Smooth muscle cell (in vitro differentiated cells): ENCODE measurements around the gene STARD13. TPM values are rescaled to one million over a fixed set of nuclear protein-coding genes. Genes with fewer than 3 reads are reported as not detected.

Experiments used
- DNase-seq: peaks from one replicate; lab custom pipeline; 2025; ENCODE audit not compliant: unreplicated experiment; lab: John Stamatoyannopoulos, UW
- H2AFZ ChIP-seq: fragments of 200-600 bp; sonication (generic); 2 replicates; pipeline ENCODE4 v1.6.0; 2016; ENCODE audit warnings: antibody characterized with exemption, low read depth, mild to moderate bottlenecking
- H3F3A ChIP-seq: fragments of 200-600 bp; sonication (generic); 2 replicates; pipeline ENCODE4 v1.6.0; 2017; ENCODE audit warnings: antibody characterized with exemption, low read depth
- H3K27ac ChIP-seq: fragments of 200-600 bp; sonication (generic); 2 replicates; pipeline ENCODE4 v1.5.1; 2016; ENCODE audit warnings: low read depth, mild to moderate bottlenecking
- H3K27me3 ChIP-seq: fragments of 200-600 bp; sonication (generic); 2 replicates; pipeline ENCODE4 v1.6.1; 2016; ENCODE audit warnings: low read depth, mild to moderate bottlenecking
- H3K36me3 ChIP-seq: fragments of 200-600 bp; sonication (generic); 2 replicates; pipeline ENCODE4 v1.5.1; 2016; ENCODE audit warnings: low read depth
- H3K4me1 ChIP-seq: fragments of 200-600 bp; sonication (generic); 2 replicates; pipeline ENCODE4 v1.5.1; 2016; ENCODE audit warnings: low read depth
- H3K4me2 ChIP-seq: fragments of 200-600 bp; sonication (generic); 2 replicates; pipeline ENCODE4 v1.6.0; 2016; ENCODE audit warnings: mild to moderate bottlenecking
- H3K4me3 ChIP-seq: fragments of 200-600 bp; sonication (generic); 2 replicates; pipeline ENCODE4 v1.5.1; 2016; ENCODE audit warnings: mild to moderate bottlenecking
- H3K79me2 ChIP-seq: fragments of 200-600 bp; sonication (generic); 2 replicates; pipeline ENCODE4 v1.6.0; 2016; ENCODE audit warnings: low read depth, mild to moderate bottlenecking
- H3K9ac ChIP-seq: fragments of 200-600 bp; sonication (generic); 2 replicates; pipeline ENCODE4 v1.6.0; 2016; ENCODE audit warnings: low read depth
- H3K9me3 ChIP-seq: fragments of 200-600 bp; sonication (generic); replicated peaks from 2 replicates; pipeline ENCODE4 v1.5.1; 2016; ENCODE audit warnings: low read depth
- H4K20me1 ChIP-seq: fragments of 200-600 bp; sonication (generic); 2 replicates; pipeline ENCODE4 v1.6.0; 2016; ENCODE audit warnings: low read depth
- WGBS: methylation state at CpG from one replicate; pipeline ENCODE4 v1.1.7; 2016; ENCODE audit warnings: low lambda C conversion rate; 5-methylcytosine and 5-hydroxymethylcytosine counted together
- polyA plus RNA-seq: library from polyadenylated mRNA; unstranded; fragments of >200 nt; fragmentation: Nextera tagmentation; extraction: Ambion mirVana; gene quantifications from 2 replicates; pipeline ENCODE4 v1.2.1, GENCODE V29; 2016
- total RNA-seq: library from RNA; depleted of rRNA; stranded (reverse); fragments of >200 nt; gene quantifications from 2 replicates; pipeline ENCODE4 v1.2.3, GENCODE V29; 2014
- TF ChIP-seq, protein P1 (sequence below): fragments of 200-600 bp; sonication (generic); IDR thresholded peaks from 2 replicates; pipeline ENCODE4 v1.5.1; 2017; ENCODE audit warnings: borderline replicate concordance, mild to moderate bottlenecking, antibody characterized with exemption; ENCODE audit not compliant: insufficient read depth, poor library complexity, severe bottlenecking

Gene STARD13
- total and polyA plus RNA-seq, 2 experiments from 2014 or later, result 12.4 to 18.8 TPM

DNA sequence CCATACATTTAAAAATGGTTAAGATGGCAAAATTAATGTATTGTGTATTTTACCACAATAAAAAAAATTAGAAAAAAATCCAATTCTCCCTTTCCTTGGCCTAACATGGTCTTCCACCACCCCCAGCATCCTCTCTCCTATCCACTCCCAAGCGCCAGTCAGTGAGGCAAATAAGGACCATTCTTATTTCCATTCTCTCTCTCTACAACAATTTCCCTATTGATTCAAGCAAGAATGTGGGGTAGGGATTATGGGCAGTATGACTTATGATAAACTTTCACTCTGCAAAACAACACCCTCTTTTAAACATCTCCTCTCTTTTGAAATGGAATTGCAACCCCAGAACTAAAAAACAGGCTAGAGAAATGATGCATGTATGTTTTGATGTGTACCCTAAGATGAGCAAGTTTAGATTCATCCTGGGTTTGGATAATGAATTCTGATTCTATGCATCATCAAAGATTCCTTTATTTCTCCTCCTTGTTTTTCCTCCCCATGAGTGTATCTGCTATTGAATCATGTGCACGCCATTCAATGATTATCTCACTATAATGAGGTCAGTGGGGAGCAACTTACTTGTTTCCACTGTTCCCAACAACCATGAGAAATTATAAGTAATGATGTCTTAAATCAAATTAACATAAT lies 3.5 kb downstream of the STARD13 start:
- no peak overlapping the region for H3K4me3 ChIP-seq
- H4K20me1 ChIP-seq, result no peaks in the 10 kb centered on the region
- no peak for DNase-seq
- H3K79me2 ChIP-seq, result peaks cover 54% of the 10 kb centered on the region
- no peaks in the 10 kb centered on the region for H3K27me3 ChIP-seq
- H3K4me1 ChIP-seq, result peaks cover 26% of the 10 kb centered on the region
- H2AFZ ChIP-seq, result no peak overlapping the region
- no peak overlapping the region for H3K9ac ChIP-seq
- H3K4me2 ChIP-seq, result peak overlapping the region; percentile 93
- H3K27ac ChIP-seq, result peak overlapping the region; percentile 99
- WGBS, result 85% methylated on average over 2 of the region's 2 CpGs
- H3K9me3 ChIP-seq, result no peaks in the 10 kb centered on the region
- TF ChIP-seq, protein P1, sequence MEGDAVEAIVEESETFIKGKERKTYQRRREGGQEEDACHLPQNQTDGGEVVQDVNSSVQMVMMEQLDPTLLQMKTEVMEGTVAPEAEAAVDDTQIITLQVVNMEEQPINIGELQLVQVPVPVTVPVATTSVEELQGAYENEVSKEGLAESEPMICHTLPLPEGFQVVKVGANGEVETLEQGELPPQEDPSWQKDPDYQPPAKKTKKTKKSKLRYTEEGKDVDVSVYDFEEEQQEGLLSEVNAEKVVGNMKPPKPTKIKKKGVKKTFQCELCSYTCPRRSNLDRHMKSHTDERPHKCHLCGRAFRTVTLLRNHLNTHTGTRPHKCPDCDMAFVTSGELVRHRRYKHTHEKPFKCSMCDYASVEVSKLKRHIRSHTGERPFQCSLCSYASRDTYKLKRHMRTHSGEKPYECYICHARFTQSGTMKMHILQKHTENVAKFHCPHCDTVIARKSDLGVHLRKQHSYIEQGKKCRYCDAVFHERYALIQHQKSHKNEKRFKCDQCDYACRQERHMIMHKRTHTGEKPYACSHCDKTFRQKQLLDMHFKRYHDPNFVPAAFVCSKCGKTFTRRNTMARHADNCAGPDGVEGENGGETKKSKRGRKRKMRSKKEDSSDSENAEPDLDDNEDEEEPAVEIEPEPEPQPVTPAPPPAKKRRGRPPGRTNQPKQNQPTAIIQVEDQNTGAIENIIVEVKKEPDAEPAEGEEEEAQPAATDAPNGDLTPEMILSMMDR, result no peak
- no peaks in the 10 kb centered on the region for H3K36me3 ChIP-seq
- H3F3A ChIP-seq, result peaks cover 30% of the 10 kb centered on the region

DNA sequence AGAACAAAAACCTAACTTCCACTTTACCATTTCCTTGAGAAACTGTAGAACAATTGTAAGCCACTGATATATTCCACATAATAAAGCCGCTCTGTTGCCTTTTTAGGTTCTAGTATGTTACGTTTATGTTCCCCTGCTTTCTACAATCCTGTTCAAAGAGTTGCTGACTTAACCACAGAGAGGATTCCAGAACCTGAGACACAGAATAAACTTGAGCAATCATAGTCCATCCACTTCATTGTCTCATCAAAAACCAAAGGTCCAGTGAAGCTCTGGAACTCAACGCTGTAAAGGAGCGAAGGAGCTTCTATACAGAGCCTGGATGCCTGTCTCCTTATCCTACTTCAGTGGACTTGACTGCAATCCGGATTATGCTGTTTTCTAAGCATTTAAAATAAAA lies 4.6 kb downstream of the STARD13 start:
- H3K4me2 ChIP-seq, result peak overlapping the region; percentile 93

DNA sequence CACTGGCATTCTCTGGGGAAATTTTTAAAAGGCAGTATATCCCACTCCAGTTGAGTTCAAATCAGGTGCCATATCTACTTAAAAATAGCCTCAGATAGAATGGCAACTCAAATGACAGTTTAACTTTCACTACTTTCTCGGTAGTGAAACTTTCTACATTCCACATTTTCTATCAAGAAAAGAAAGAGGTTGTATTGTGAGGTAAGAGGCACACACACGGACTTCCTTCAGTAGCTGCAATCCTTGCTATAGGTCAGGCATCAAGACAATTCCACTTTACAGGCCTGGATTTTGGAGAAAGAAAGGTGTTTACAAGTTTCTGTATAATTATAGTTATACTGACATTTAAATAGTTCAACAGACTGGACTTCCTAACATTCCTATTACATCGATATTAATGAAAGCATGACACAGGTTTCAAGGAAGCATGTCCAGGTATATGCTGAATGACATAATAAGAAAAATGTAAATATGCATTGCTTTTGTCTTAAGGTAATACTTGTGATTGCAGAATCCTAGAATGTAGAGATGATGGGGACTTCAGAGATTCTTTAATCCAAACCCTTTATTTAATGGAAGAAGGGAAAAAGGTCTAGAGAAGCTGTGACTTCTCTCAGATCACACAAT lies 5.2 kb downstream of the STARD13 start:
- Histone ChIP-seq H3K4me3 (no peak overlapping the region), H3K79me2 (peaks cover 70% of the 10 kb centered on the region), H3K9me3 (no peaks in the 10 kb centered on the region), H3K4me1 (peaks cover 20% of the 10 kb centered on the region), H3K9ac (peak overlapping the region; percentile 72), H3K36me3 (no peaks in the 10 kb centered on the region), H3F3A (peaks cover 22% of the 10 kb centered on the region), H2AFZ (no peak overlapping the region), H3K4me2 (peak overlapping the region; percentile 93), H3K27me3 (no peaks in the 10 kb centered on the region), H3K27ac (peak overlapping the region; percentile 99), H4K20me1 (no peaks in the 10 kb centered on the region)
- TF ChIP-seq, protein P1, result no peak
- no peak for DNase-seq
- 86% methylated on average over 3 of the region's 3 CpGs for WGBS

More for the DNA sequence above, 4.6 kb downstream of the STARD13 start:
- TF ChIP-seq, protein P1, result no peak
- Histone ChIP-seq H3K79me2 (peaks cover 64% of the 10 kb centered on the region), H3K9me3 (no peaks in the 10 kb centered on the region), H4K20me1 (no peaks in the 10 kb centered on the region), H3K4me3 (no peak overlapping the region), H3K27ac (peak overlapping the region; percentile 99), H3K4me1 (peaks cover 21% of the 10 kb centered on the region), H3F3A (peaks cover 23% of the 10 kb centered on the region), H2AFZ (no peak overlapping the region), H3K27me3 (no peaks in the 10 kb centered on the region), H3K36me3 (no peaks in the 10 kb centered on the region), H3K9ac (peak overlapping the region; percentile 72)
- WGBS, result 82% methylated on average over 5 of the region's 5 CpGs
- no peak for DNase-seq
